NCI-H748 treated with DMSO at 0.1 percent for 48 hours (cell line): ENCODE data around the gene ITGA2.
"Not testable (repeated sequence)": the region's sequence is repeated elsewhere in the genome, so short reads cannot be mapped to it uniquely, and the experiment has no call there.

Experiments used
- DNase-seq: peaks from one replicate; lab custom pipeline; 2025; lab: John Stamatoyannopoulos, UW

The ITGA2 gene

GRCh38 chr5:53100606-53101005 is 111.5 kb downstream of the ITGA2 start:
- no peak for DNase-seq

- DNase-seq = no peak
Measured at GRCh38 chr5:53105611-53106300, 116.6 kb downstream of the ITGA2 start.

GRCh38 chr5:53109056-53109442 is 119.9 kb downstream of the ITGA2 start:
- peak; percentile 62 for DNase-seq

GRCh38 chr5:53109443-53110127 is 120.4 kb downstream of the ITGA2 start, which contains the start of gene MOCS2:
Gene MOCS2, minus strand, starts transcription at chr5:53109757. Its CDS starts 2,583 bp downstream, at chr5:53107174.
- DNase-seq = peak; percentile 62

GRCh38 chr5:53110156-53110555 is 121.0 kb downstream of the ITGA2 start:
- no peak for DNase-seq

- DNase-seq = no peak
Measured at GRCh38 chr5:53111139-53111538, 122.0 kb downstream of the ITGA2 start.

- not testable (repeated sequence) for DNase-seq
Measured at GRCh38 chr5:53112307-53112706, 123.2 kb downstream of the ITGA2 start.

GRCh38 chr5:53112909-53113308 is 123.8 kb downstream of the ITGA2 start:
- no peak for DNase-seq

GRCh38 chr5:53113947-53114346 is 124.8 kb downstream of the ITGA2 start:
- no peak for DNase-seq

GRCh38 chr5:53114988-53115387 is 125.8 kb downstream of the ITGA2 start:
- DNase-seq = no peak

- DNase-seq = no peak
Measured at GRCh38 chr5:53116597-53116996, 127.4 kb downstream of the ITGA2 start.

GRCh38 chr5:53118879-53119278 is 129.7 kb downstream of the ITGA2 start:
- no peak for DNase-seq

GRCh38 chr5:53120165-53120564 is 131.0 kb downstream of the ITGA2 start:
- no peak for DNase-seq

GRCh38 chr5:53123702-53124101 is 134.6 kb downstream of the ITGA2 start:
- DNase-seq = peak; percentile 3

GRCh38 chr5:53126521-53126920 is 137.4 kb downstream of the ITGA2 start:
- DNase-seq = no peak

GRCh38 chr5:53127107-53127506 is 138.0 kb downstream of the ITGA2 start:
- no peak for DNase-seq

- DNase-seq = no peak
Measured at GRCh38 chr5:53128481-53128880, 139.3 kb downstream of the ITGA2 start.

- DNase-seq = no peak
Measured at GRCh38 chr5:53130266-53130665, 141.1 kb downstream of the ITGA2 start.

GRCh38 chr5:53133020-53133419 is 143.9 kb downstream of the ITGA2 start:
- no peak for DNase-seq
